G401.6 (cell line): ENCODE measurements around the gene NADK2.

ENCODE experiments used
- FAIRE-seq: peaks from 2 replicates; lab custom pipeline; 2012; peaks lifted over from hg19 to GRCh38; lab: Jason Lieb, UNC

The NADK2 gene

DNA sequence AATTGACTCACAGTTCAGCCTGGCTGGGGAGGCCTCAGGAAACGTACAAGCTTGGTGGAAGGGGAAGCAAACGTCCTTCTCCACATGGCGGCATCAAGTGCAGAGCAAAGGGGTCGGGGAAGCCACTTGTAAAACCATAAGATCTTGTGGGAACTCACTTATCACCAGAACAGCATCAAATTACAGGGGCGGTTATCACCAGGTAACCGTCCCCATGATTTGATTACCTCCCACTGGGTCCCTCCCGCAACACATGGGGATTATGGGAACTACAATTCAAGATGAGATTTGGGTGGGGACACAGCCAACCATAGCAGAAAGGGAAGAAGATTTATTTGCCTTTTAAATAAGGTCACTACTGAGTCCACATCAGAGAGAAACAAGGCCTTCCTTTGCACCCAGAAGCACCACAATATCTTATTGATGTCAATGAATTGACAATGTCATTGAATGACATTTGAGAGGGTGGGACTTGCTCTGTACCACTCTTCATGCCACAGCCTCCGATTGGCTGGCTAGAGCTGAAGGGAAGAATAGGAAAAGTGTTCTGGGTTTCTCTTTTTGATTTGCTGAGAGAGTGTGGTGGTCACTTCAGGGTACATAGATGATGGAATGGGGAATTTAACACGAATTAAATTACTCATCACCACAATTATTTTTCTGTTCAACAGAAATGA lies 78.8 kb downstream of the NADK2 start:
- FAIRE-seq: no peak

DNA sequence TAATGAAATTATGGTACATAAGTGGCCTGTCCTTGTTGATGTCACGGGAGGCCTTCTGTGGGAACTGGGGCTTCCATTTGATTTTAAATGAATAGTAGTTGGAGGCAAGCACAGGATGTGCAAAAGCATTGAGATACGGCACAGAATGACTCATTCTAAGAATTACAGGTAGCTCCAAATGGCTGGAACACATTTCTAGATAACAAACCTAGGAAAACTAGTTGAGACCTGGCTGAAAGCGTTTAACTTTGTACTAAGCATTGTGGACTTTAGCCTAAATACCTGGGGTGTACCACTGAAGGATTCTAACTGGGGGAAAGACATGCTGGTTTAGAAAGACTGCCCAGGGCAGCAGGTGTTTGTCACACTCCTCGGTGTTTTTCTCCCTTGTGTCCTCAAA lies 80.4 kb downstream of the NADK2 start:
- FAIRE-seq: no peak

DNA sequence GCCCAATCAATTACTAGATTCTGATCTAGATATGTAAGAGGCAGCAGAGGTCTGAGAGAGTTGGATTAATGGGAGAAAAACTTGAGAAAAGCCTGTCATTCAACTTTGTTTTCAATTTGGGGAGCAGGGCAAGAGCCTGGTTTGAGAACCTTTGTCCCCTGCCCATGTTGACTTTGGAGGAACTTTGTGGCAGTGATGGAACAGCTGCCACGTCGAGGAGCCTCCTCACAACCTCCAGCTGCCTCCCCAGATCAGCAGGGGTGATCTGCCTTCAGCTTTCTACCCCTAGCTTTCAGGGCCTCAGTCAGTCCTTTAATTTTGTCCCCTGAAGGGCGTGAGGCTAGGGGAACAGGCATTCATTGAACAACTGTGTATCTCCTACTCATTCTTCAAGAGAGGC lies 81.1 kb downstream of the NADK2 start:
- FAIRE-seq: no peak

DNA sequence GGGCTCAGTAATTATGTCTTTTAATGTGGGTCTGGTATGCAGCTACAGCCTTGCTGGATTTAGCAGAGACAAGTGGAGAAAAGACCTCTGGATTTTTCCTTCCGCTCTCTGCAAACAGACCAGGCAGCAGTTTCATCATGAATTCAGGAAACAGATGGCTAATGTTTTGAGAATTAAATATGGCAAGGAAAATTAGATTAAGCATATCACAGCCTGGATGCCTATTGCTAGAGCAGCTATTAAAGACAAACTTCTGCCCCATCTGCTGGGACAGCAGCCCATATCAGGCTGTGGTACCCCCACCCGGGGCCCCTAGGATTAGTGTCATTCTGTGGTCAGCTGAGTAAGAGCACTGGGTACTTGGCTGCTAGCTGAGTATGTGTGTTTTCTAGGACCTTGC lies 83.6 kb downstream of the NADK2 start:
- FAIRE-seq: no peak

DNA sequence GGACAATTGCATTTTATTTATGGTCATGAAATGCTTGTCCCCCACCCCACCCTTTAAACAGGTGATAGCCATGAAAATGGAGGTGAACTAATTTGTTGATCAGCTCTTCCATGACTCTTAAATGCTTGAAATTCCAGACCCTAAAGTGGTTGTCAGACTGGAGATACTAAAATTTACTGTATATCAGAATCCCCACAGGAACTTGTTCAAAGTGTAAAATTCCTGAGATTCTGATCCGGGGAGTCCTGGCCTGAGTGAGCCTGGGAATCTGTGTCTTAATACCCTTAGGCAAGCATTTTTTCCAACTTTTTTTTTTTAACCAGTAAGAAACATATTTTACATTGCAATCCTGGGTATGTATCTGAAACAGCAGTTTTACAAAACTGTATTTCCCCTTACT lies 85.1 kb downstream of the NADK2 start:
- FAIRE-seq: no peak

DNA sequence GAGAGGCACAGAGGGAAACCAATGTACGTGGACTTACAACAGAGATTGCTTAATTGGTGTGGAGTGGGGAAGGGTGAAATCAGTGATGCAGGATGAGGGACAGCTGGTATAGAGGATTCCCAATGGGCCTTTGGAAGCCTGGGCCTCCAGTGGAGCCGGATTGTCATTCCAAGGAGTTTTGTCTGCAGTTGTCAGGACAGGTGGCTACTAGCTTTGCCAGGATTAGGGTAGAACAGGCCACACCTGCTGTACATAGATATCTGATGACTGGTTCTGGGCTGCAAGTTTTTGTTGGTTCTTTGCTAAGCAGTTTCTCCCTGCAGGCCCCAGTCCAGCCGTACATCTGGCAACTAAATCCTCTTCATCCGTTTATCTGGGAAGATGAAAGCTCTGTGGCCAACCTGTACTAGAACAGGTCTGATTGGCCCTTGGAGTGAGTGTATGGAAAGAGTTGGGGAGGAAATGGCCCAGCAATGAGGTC lies 85.6 kb downstream of the NADK2 start:
- FAIRE-seq: no peak

DNA sequence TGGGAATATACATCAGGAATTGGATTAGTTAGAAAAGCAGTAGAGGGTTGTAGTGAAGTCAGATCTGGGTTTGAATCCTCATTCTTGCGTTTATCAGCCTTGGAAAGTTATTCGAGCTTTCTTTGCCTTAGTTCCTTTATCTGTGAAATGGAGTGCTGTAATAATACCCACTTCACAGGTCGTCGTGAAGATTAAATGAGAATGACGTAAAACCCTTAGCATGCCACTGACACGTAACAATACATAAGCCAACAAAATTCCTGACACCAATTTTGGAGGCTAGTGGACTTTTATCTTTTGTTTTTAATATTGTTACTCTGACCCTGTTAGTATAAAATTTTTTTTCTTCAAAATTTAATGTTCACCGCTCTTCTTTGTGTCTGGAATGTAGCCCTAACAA lies 86.4 kb downstream of the NADK2 start:
- FAIRE-seq: no peak

DNA sequence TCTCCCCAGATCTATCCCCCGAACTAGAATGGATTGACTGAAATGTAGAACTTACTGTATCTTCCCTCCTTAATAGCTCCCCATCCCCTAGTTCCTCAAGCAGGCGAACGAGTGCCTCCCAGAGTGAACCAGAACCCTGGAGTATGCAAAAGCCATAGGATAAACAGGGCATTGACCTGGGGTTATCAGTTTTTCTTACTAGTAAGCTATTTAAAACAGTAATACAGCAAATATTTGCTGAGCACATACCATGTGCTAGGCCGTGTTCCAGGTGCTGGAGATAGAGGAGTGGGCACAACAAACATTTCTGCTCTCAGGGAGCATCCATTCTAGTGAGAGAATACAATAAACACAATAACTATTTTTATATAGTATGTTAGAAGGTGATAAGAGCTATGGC lies 88.0 kb downstream of the NADK2 start:
- no peak for FAIRE-seq

DNA sequence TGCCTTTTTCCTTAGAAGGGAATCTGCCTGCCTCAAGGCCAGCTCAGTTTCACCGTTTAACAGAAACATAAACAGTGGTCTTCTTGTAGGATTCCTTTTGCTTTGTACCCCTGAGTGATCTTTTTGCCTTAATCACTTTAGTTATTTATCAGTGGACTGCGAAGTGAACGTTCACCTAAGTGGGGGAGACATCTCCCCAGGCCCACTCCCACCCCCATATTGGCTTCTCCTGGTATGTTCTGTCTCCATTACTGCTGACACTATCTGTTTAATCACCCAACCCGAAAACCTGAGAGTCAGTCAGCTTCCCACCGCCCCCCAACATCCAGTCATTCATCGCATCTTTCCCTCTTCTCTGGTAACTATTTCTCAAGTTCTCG lies 88.4 kb downstream of the NADK2 start:
- FAIRE-seq: no peak

DNA sequence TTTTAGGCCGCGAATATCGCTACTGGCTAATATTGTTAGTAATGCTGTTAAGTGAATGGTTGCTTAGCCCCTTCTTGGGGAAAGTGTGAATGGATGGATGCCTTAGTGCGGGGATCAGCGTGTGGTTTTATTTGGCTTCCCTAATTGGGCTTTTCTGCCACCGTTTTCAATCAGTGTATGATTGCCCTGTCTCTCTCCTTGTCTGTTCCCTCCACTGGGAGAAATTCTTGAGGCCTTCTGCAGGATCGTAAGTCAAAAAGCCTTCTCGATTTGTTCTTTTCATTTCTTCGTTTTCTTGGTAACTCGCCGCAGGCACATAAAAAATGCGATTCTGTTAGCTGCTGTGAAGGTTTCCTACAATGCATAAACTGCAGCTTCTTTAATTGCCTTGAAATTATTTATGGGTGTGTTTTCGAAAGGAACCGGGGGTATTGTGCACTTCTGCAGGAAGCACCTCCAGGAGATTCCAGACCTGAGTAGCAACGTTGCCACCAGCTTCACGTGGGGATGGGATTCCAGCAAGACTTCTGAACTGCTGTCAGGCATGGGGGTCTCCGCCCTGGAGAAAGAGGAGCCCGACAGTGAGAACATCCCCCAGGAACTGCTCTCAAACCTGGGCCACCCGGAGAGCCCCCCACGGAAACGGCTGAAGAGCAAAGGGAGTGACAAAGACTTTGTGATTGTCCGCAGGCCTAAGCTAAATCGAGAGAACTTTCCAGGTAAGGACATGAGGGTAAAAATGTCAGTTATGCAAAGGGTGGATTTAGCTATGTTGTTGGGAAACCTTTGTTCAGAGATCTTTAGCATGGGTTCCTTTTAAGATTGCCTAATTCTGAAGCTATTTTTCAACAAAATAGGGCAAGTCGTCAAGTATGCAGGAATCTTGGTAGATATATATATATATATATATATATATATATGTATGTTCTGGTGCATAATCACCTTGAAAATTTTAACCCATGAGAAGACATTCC lies 89.1 kb downstream of the NADK2 start:
- FAIRE-seq: no peak

DNA sequence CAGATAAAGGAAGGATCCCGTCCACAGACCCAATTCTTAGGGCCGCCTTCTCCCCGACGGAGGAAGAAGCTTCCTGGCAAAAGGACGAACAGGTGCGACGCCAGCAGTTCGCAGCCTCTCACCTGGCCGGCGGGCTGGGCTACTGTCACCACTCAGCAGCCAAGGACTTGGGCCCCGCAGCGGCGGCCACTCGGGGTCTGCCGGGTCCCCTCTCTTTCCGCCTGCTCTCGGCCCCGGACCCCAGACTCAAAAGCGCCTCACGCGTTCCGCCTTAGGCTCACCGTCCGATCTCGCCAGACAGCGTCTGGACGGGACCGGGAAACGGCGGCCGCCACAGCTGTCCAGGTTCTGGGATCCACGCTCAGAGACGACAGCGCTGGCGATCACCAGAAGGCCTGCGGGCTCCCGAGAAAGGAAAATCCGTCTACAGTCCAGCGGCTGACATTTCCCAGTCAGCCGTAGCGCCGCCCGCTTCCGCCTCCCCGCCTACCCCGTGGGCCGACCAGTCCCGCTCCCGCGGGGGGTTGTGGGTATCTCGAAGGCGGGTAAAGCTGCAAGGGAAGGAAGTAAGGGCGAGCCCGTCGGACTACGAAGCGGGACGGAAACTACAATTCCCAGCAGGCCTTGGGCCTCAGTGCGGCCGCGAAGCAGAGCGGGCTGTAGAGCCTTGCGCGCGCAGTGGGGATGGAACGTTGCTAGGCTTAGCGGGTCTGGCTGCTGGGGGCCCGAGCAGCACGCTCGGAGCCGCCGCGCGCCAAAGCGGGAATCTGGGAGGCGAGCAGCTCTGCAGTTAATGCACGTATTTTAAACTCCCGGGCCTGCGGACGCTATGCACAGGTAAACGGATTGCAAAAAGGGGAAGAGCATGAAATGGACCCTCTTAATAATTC lies 90.0 kb downstream of the NADK2 start, which contains the start of the genes LMBRD2 and SKP2:
LMBRD2 (minus strand) TSS at position 454 of the 890 bp plus-strand sequence. CDS start 8,538 bp downstream, outside the sequence.
SKP2 (plus strand) TSS at position 678 of the 890 bp plus-strand sequence; CDS start at position 830, 152 bp downstream.
- FAIRE-seq: peak; percentile 97

DNA sequence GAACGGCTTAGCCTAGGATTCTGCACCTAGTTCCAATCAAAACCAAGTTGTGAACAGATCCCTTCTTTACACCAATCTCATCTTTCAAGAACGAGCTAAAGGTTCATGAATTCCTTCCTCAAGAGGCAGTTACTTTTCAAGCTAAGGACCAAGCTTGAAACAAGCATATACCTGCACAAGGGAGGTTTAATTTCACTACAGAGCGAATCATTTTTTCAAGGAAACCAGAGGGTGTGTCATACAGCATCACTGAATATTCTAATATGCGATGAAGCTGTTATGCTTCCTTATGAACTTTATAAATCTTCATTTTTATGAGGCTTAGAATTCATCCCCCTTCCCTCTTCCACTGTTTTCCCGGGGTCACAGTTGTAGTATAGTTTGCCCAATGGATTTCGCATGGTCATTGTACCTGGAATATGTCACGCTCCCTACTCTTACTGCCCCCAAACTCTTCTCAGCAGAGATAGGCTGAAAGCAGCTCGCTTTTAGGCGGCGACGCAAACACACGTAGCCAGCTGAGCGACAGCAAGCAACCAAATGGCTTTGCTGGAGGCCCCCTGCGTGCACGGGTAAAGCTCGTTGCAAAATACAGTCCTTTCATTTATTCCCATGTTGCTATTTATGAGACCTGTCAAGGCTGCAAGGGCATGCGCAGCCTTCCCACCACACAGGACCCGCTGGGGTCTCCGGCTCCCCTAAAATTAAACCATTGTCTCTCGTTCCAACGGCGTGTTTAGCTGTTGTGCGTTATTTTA lies 90.9 kb downstream of the NADK2 start:
- no peak for FAIRE-seq

DNA sequence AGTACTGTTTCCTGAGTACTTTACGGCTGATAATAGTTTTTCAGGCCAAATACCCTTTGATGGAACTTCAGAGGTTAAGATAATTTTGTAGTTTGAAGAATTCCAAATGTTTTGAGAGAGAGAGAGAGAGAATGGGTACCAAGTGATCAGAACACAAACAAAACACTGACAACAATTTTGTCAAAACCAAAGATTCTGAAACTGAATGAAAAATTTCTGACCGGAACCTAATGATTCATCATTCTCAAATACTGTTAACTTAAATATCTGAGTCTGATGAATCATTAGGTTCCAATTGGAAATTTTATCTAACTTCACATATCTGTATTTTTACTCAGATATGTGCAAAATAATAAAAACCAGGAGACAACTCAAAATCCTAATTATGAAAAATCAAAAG lies 94.0 kb downstream of the NADK2 start:
- FAIRE-seq: no peak

DNA sequence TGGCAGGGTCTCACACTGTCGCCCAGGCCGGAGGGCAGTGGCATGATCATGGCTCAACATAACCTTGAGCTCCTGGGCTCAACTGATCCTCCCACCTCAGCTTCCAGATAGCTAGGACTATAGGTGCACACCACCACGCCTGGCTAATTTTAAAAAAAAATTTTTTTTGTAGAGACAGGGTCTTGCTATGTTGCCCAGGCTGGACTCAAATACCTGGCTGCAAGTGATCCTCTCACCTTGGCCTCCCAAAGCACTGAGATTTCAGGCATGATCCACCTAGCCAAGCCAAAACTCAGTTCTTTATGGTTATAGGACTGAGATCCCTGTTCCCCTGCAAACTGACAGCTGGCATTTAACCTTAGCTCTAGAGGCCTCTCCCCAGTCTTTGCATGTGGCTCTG lies 95.3 kb downstream of the NADK2 start:
- FAIRE-seq: no peak

DNA sequence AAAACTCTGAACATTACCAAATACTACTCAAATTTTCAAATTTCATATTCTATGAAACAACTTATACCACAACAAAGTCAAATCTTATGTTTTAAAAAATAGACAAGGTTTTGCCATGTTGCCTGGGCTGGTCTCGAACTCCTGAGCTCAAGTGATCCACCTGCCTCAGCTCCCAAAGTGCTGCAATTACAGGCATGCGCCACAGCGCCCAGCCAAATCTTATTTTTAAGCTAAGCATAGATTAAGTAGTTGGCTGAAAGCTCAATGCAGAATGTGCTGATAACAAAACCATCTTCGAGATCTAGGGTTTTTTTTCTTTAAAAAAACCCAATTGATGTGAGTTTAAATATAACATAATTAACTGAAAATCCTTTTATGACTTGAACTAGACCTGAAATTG lies 96.4 kb downstream of the NADK2 start:
- FAIRE-seq: no peak
